Measurements from ENCODE around the gene PPP1R8. TPM values are rescaled to one million over a fixed set of nuclear protein-coding genes. Genes with fewer than 3 reads are reported as not detected.

Gene PPP1R8
- total and polyA plus RNA-seq, 10 of the 15 experiments (the other 5 are each of a cell fraction or from before 2014, with no cell fraction given) = 10.2 to 77.0 (median 53.0) TPM

GRCh38 chr1:27830621-27831440, at the start of gene PPP1R8 (continued):
- TF ChIP-seq SREBF2 (IDR thresholded peaks at IDR 0.05; ENCODE audit: low read length) (no peak), KAT2A (conservative IDR thresholded peaks at IDR 0.05; ENCODE audit: control insufficient read depth, low read depth, low read length) (no peak), PKNOX1 (IDR thresholded peaks at IDR 0.05) (peak; percentile 52; the same call in 1 of the 2 replicates), PBX3 (IDR thresholded peaks at IDR 0.05; ENCODE audit: insufficient replicate concordance, low read depth, low read length) (no peak), POLR2A (IDR thresholded peaks at IDR 0.05; ENCODE audit: low read depth, low read length) (peak; percentile 97), BCL3 (IDR thresholded peaks at IDR 0.05; ENCODE audit: borderline replicate concordance, insufficient read depth, low read depth, low read length, poor library complexity, severe bottlenecking) (peak; percentile 14), EED (IDR thresholded peaks at IDR 0.05; ENCODE audit: low read depth) (peak; percentile 83), SP1 (IDR thresholded peaks at IDR 0.05; ENCODE audit: low read depth, low read length) (peak; percentile 23), DPF2 (IDR thresholded peaks at IDR 0.05) (0 out of 2 replicates have a peak, but pooled peaks have one; percentile 24), TAF1 (IDR thresholded peaks at IDR 0.05; ENCODE audit: borderline replicate concordance, low read depth, low read length) (peak; percentile 99), ZNF687 (IDR thresholded peaks at IDR 0.05) (peak; percentile 74; the same call in 1 of the 2 replicates), NR2F1 (conservative IDR thresholded peaks at IDR 0.05) (no peak), POLR2AphosphoS2 (IDR thresholded peaks at IDR 0.05; ENCODE audit: low read depth, low read length) (peak; percentile 75; the same call in 1 of the 2 replicates), HCFC1 (IDR thresholded peaks at IDR 0.05; ENCODE audit: low read length) (peak; percentile 64), SREBF1 (IDR thresholded peaks at IDR 0.05; ENCODE audit: low read length) (no peak), ELK1 (IDR thresholded peaks at IDR 0.05; ENCODE audit: low read depth, low read length) (no peak), LARP7 (IDR thresholded peaks at IDR 0.05) (peak; percentile 60; the same call in 1 of the 2 replicates), NFYB (IDR thresholded peaks at IDR 0.05; ENCODE audit: insufficient read depth, low read depth, low read length) (no peak), IRF3 (IDR thresholded peaks at IDR 0.05) (0 out of 2 replicates have a peak, but pooled peaks have one; percentile 35), NFXL1 (IDR thresholded peaks at IDR 0.05; ENCODE audit: borderline replicate concordance) (no peak)
